ENCODE measurements around the gene RPL11.
"Not testable (repeated sequence)": the region's sequence is repeated elsewhere in the genome, so short reads cannot be mapped to it uniquely, and the experiment has no call there.

The RPL11 gene

DNA sequence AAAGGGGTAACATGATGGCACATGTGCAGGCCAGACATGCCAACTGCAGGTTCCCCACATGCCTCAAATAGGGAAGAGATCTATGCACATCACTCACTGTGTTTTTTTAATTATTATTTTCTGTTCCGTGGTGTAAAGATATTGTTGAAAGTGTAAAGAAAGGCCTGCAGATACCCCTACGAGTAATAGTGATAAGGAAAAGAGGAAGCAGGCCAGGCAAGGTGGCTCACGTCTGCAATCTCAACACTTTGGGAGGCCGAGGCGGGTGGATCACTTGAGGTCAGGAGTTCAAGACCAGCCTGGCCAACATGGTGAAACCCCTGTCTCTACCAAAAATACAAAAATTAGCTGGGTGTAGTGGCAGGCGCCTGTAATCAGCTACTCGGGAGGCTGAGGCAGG is 6.4 kb upstream of the RPL11 start:
- not testable (repeated sequence) for DNase-seq (ENCODE audit: low read depth)

DNA sequence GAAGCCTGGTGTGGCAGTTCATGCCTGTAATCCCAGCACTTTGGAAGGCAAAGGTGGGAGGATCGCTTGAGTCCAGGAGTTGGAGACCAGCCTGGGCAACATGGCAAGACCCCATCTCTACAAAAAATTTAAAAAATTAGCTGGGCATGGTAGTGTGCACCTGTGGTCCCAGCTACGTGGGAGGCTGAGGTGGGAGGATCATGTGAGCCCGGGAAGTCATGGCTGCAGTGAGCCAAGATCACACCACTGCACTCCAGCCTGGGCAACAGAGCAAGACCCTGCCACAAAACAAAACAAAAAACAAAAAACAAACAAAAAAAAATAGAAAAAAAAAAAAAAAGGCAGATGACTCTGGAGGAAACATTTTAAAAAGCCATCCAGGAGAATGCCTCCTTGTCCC is 3.9 kb upstream of the RPL11 start:
- not testable (repeated sequence) for DNase-seq (ENCODE audit: low read depth)

DNA sequence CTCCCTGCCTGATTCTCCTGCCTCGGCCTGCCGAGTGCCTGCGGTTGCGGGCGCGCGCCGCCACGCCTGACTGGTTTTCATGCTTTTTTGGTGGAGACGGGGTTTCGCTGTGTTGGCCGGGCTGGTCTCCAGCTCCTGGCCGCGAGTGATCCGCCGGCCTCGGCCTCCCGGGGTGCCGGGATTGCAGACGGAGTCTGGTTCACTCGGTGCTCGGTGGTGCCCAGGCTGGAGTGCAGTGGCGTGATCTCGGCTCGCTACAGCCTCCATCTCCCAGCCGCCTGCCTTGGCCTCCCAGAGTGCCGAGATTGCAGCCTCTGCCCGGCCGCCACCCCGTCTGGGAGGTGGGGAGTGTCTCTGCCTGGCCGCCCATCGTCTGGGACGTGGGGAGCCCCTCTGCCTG is 3.3 kb upstream of the RPL11 start:
- not testable (repeated sequence) for DNase-seq (ENCODE audit: low read depth)

DNA sequence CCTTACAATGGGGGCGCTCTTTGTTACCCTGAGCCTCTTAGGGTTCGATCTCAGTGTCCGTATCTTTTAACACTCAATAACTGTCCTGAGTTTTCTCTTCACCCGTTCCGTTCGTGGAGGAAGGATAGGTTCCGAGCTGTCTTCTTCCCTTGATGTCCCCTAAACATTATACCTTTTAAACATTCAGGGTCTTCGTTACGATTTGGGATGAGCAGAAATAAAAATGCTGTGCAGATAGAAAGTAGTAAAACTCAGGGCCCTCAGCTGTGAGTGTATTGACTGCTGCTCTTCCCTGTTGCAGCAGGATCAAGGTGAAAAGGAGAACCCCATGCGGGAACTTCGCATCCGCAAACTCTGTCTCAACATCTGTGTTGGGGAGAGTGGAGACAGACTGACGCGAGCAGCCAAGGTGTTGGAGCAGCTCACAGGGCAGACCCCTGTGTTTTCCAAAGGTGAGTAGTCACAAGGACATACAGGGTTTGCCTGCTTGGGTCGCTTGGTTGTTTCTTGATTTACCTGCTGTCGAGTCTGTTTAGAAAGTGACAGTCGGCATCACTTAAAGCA is 784 bp downstream of the RPL11 start:
- DNase-seq (ENCODE audit: low read depth) = no peak

DNA sequence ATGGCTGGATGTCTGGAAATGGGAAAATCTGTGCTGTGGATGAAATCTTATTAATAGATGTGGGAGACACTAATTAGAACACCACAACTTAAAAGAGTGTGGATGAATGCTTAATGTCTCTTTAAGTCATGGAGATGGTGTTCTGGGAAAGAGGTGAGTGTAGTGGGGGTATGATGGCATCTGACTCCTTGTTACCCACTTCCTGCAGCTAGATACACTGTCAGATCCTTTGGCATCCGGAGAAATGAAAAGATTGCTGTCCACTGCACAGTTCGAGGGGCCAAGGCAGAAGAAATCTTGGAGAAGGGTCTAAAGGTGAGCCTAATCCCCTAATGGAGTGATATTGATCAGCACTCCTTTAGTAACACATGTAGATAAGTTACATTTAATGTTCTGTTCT is 2.0 kb downstream of the RPL11 start:
- DNase-seq (ENCODE audit: low read depth) = no peak

DNA sequence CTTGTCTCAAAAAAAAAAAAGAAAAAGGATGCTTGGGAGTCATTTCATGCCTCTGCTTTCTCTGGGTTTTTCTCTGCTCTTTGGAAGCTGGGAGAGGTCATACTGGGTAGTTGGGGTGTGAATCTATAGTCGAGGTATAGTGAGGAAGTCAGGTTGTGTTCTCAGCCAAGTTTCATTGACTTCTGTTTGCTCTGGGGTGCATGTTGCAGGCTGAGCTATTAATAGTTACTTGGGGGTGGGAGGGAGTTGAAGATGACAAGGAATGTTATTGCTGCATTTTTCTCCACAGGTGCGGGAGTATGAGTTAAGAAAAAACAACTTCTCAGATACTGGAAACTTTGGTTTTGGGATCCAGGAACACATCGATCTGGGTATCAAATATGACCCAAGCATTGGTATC is 2.8 kb downstream of the RPL11 start:
- no peak for DNase-seq (ENCODE audit: low read depth)

DNA sequence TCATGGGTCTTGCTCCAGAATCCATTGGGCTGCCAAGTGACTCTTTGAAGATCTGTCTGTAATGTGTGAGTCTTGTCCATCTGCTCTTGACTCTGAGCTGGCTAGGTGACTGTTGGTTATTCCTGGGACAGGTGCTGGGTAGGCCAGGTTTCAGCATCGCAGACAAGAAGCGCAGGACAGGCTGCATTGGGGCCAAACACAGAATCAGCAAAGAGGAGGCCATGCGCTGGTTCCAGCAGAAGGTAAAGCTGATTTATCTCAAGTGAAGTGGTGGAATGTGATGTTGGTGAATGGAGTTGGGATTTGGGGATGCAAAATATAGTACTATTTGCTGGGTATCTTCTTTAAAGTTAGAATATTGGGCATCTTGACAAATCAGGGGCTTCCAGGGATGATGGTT is 4.1 kb downstream of the RPL11 start:
- DNase-seq (ENCODE audit: low read depth) = no peak

DNA sequence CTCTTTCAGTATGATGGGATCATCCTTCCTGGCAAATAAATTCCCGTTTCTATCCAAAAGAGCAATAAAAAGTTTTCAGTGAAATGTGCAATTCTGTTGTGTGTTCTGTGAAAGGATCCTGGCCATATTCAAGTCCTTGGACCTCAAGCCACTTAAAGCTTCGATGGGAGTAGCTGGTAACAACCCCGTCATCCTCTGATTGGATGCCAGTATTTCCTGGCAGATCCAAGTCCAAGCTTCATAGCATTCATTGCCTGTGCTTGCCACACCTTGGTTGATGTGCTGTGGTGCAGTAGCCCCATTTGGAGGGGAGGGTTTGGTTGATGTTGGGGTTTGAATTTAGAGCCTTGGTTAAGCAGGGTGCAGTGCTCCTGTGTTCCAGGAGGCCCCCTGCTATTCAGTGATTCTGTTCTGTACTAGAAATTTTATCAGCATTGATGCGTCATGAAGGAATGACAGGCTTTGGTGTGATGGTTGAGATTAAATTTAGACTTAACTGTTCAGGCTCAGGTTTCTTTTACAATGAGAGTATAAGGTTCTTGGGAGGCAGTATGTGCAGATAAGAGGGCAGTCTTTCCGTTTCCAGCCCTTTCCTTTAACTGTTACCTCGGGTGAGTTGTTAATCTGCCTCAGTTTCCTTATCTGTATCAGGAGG is 4.9 kb downstream of the RPL11 start:
- no peak for DNase-seq (ENCODE audit: low read depth)

DNA sequence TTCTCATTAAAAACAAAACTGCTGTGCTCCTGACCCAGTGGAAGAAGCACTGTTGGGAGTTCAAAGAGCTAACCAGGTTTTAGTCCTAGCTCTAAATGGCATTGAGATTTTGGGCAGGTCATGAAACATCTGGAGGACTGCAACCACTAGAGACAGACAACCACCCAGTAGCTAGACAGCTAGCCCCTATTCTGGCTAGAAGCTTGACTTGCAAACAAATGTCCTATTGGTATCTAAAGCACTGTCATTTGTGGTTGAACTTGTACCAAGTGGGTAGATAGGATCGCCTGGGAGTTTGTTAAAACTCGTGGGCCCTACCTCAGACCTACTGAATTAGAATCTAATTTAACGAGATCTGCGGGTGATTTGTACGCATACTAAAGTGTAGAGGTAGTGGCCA is 6.9 kb downstream of the RPL11 start:
- no peak for DNase-seq (ENCODE audit: low read depth)

DNA sequence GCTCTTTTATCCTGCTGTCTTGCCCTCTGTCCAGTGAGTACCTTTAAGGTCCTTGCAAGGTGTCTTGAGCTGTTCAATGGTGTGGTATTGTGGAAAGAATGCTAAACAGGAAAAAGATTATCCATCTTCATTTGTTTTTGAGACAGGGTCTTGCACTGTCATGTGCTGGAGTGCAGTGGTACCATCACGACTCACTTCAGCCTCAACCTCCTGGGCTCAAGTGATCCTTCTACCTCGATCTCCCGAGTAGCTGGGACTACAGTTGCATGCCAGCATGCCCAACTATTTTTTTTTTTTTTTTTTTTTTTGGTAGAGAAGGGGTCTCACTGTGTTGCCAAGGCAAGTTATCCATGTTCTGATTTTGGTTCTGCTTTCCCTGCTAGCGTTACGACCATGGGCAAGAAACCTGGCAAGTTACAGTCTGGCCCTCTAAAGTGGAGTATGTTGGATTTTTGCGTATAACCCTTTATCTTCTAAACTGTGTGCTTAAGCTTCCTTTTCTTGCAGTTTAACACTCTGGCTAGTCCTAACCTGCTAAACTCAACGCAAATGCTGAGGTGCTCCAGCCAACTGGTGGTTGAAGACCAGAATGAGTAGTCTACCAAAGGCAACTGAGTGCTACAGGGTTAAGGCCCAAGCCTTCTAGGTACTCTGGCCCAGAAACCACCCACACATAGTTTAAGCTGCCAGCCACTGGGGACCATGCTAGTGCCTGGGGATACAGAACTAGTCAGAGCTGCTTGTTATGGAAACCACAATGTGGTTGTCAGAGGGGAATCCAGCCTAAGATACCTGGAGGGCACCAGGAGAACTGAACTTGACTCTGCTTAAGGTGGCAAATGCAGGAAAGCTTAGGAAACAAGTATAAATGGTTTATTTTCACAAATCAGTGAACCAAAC is 7.9 kb downstream of the RPL11 start:
- no peak for DNase-seq (ENCODE audit: low read depth)

DNA sequence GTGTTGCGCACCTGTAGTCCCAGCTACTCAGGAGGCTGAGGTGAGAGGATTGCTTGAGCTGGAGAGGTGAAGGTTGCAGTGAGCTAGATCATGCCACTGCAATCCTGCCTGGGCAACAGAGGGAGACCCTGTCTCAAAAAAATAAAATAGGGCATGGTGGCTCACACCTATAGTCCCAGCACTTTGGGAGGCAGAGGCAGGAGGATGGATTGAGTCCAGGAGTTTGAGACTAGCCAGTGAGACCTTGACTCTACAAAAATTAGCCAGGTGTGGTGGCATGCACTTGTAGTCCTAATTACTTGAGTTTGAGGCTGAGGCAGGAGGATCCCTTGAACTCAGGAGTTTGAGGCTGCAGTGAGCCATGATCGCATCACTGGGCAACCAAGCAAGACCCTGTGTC is 9.7 kb downstream of the RPL11 start:
- DNase-seq (ENCODE audit: low read depth) = no peak

DNA sequence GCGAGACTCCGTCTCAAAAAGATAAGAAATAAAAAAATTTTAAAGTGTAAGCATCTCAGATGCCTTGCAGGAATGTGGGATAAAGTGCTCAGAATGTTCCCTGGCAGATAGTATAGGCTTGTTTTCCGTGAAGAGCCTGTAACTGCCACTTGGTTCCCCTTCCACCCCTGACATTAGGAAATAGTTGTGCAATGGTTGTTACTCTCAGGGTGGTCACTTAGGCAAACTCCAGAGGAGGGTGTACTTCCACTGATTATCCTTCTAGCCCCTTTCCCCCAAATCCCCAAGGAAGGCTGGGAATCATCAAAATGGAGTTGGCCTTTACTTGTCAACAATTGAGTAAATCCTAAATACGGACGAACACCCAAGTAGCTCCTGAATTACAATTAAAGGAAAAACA is 10.4 kb downstream of the RPL11 start:
- DNase-seq (ENCODE audit: low read depth) = no peak

DNA sequence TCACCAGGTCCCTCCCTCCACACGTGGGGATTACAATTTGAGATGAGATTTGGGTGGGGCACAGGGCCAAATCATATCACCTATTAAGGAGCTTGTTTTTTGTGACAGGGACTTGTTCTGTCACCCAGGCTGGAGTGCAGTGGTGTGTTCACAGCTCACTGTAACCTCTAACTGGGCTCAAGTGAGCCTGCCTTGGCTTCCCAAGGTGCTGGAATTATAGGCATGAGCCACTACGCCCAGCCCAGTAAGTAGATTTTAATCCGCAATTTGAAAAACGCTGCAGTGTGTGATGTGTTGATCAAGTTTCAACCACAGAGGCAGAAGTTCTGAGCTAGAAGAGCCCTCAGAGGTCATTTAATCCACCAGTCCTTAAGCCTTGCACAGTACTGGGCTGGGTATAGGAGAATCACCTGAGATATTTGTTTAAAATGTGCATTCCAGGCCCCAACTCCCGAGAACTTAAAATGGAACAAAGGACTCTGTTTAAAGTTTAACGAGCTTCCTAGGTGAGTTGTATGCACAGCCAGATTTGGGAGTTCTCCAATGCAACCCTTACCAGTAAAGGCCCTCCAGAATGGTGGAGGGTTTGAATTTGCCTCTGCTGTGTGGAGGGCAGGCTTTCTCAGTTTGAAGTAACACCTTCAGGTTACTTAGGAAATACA is 13.4 kb downstream of the RPL11 start:
- DNase-seq (ENCODE audit: low read depth) = no peak

DNA sequence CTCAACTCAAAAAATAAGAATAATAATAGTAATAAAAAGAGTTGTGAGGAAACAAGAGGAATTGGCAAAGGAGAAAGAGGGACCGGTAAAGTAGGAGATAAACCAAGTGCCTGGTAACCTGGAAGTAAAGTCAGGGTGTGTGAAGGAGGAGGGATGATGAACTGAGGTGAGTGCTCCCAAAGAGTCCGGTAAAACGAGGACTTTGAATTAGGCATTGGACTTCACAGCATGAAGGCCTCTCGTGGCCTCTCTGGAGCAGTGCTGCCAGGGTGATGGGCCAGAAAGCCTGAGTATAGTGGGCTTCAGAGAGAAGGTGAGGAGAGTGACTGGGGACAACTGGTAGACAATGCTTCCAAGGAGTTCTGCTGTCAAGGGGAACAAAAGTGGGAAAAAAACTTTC is 17.6 kb downstream of the RPL11 start:
- no peak for DNase-seq (ENCODE audit: low read depth)

DNA sequence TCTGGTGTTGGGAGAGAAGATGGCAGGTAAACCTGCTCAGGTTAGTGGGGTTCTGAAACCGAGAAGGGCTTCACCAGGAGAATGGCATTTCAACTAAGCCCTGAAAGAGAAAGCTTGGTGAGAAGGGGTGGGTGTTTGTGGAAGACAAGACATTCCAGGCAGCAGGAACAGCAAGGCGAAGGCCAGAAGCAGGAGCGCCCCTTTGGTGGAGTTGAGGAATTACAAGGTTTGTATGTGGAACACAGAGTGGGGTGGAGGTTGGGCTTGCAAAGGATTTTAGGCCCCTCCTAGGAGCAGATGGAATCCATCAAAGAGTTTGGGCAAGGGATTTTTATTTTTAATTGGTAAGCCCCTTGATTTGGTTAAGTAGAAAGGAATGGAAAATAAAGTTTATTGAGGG is 26.9 kb downstream of the RPL11 start:
- DNase-seq (ENCODE audit: low read depth) = no peak

DNA sequence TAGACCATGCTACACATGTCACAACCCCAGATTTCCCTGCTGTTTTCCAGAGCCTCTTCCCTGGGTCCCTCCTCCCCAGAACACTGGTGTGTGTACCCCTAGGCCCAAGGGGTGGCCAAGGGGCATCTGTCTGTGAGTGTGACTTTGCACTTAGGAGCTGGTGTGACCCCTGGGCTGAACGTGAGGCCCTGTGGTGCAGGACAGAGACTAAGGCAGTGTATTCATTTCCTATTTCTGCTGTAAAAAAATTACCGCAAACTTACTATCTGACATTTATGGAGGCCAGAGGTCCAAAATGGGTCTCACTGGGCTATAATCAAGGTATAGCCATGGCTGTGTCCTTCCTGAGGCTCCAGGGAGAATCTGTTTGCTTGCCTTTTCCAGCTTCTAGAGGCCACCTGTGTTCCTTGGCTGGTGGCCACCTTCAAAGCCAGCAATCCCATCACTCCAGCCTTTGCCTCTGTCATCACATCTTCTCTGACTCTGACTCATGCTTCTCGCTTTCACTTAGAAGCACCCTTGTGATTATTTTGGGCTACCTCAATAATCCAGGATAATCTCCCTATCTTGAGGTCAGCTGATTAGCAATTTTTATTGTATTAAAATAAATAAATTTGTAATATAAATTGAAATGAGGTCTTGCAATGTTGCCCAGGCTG is 27.7 kb downstream of the RPL11 start:
- no peak for DNase-seq (ENCODE audit: low read depth)

DNA sequence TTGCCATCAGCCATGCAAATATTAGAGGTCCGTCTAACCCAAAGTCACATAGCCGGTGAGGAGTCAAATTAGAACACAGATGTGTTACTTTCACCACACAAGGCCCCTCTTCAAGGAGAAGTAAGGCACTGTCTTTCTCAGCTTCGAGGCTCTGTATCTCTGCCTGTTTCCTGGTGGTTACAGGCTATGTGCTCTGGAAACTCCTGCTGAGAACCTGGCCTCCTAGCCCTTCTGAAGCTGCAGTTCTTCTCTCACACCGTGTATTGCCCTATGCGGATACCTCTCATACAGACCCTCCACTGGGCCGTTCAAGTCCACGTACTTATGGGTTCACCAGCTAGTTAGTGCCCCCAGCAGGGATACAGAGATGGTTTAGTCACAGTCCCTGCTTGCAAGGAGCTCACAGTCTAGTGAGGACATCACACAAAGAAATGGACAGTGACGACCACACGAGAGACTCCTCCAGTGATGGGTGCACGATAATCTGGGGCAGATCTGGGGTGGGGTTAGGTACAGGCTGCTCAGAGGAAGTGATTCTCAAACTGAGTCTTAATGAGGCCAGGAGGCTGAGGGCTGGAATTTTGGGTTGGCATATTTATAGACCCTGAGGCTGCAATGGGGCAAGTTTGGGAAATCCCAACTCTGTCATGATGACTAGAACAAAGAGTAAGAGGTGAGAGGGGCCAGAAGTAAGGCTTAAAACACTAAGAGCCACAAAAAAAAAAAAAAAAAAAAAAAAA is 28.8 kb downstream of the RPL11 start:
- DNase-seq (ENCODE audit: low read depth) = no peak

DNA sequence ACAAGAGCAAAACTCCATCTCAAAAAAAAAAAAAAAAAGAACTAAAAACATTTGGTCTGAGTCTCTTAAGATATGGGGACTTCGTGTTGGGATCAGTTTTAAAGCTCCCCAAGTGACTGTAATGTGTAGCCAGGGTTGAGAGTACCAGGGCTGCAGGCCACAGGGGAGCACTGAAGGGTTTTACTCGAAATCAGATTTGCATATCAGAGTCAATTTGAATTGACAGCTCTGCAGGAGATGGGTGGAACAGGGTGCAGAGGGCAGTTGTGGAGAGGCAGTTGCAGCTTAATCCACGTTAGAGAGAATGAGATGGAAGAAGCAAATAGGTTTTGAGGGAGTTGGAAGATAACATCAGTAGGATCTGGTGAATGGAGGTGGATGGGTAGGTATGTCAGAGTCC is 31.0 kb downstream of the RPL11 start:
- no peak for DNase-seq (ENCODE audit: low read depth)

DNA sequence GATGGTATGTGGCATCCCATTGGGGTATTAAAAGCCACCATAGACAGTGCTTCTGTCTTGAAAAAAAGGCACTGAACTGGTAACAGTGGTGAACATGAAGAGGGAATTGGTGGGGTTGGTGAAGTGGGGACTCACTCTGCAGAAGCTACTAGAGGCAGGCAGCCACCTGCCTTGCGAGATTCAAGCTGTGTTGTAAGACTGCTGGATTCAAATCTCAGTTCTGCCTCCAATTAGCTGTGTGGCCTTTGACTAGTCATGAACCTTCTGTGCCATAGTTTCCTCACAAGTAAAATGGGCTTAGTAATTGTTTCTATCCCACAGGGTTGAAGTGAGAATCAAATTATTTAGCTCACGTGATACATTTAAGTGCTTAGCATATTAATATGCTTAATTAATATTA is 35.1 kb downstream of the RPL11 start:
- DNase-seq (ENCODE audit: low read depth) = no peak

DNA sequence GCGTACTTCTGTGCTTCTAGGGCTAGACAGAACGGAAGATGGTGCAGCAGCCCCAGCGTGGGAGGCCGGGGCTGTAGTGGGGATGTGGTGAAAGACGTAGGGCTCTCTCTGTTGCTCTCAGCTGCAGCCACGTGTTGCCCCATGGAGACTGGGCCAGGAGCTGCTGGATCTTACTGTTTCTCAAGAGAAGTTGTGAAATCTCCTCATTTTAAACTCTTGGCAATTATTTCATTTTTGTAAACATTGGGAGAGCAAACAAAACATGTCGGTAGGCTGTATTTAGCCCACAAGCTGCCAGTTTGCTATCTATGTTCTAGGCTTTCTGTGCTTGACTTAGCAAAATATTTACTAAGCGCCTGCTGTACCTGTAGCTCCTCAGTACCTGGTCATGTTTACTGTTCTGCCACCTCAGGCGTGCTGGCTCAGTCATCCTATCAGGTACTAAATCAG is 35.8 kb downstream of the RPL11 start:
- DNase-seq (ENCODE audit: low read depth) = no peak

Data from activated T-helper 1 cell treated with Interleukin-2 at 50 U/mL for 16 hours (primary cell).